LNCaP clone FGC (cell line): Measurements from ENCODE around the gene UNC13D.

Experiments
- DNase-seq: peaks from one replicate; pipeline ENCODE4 v3.0.0-alpha.2; 2011; ENCODE audit warnings: low read depth
- H3K4me3 ChIP-seq: 2 replicates; pipeline ENCODE4 v1.5.1; 2011; ENCODE audit warnings: mild to moderate bottlenecking, low read depth, low read length, control low read depth
- CTCF ChIP-seq: IDR thresholded peaks from 2 replicates; pipeline ENCODE4 v1.5.1; 2012; ENCODE audit warnings: mild to moderate bottlenecking; ENCODE audit not compliant: control insufficient read depth, insufficient read depth; ENCODE audit errors: extremely low read depth

The UNC13D gene

GRCh38 chr17:75834279-75834920 is 9.8 kb downstream of the UNC13D start:
- no peak for DNase-seq
- no peak for TF ChIP-seq CTCF
- no peak overlapping the region for H3K4me3 ChIP-seq

- DNase-seq = no peak
- H3K4me3 ChIP-seq = no peak overlapping the region
- no peak for TF ChIP-seq CTCF
Observed at GRCh38 chr17:75832652-75833400, 11.4 kb downstream of the UNC13D start.

DNA sequence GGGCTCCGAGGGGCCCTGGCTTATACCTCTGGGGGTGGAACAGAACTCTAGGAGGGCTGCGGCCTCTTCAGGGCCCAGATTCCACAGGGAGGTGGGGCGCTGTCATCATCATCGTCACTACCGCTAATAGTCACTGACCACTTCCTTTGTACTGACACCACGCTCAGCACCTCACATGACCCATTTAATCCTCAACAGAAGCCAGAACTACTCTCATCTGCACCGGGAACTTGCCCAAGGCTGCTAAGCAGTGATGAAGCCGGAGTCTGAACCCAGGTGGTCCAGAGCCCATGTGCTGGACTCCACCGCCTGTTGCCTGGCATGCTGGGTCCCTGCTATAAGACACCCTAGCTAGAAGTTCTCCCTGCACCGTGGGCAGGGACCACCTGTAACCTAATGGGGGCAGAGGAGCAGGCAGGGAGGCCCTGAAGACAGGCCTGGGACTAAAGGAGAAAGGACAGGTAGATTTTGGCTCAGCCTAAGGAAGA is 12.0 kb downstream of the UNC13D start:
- no peak for DNase-seq
- no peak for TF ChIP-seq CTCF
- H3K4me3 ChIP-seq = no peak overlapping the region

GRCh38 chr17:75831032-75831571 is 13.1 kb downstream of the UNC13D start:
- TF ChIP-seq CTCF = no peak
- no peak for DNase-seq
- H3K4me3 ChIP-seq = no peak overlapping the region

- H3K4me3 ChIP-seq = no peak overlapping the region
- no peak for DNase-seq
- TF ChIP-seq CTCF = peak; percentile 43
Observed at GRCh38 chr17:75830164-75831031, 13.8 kb downstream of the UNC13D start.

DNA sequence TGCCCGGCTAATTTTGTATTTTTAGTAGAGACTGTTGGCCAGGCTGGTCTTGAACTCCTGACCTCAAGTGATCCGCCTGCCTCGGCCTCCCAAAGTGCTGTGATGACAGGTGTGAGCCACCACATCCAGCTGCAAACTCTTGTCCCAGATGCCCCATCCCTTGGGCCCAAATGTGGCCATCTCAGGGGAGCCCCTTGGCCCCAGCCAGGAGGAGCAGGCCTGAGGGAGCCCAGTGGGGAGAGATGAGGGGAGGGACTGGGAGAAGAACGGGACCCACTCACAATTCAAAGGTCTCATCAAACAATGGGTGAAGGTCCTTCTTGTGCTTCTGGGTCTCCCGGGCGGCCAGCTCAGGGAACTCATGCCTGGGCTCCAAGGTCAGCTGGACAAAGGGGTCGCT is 14.5 kb downstream of the UNC13D start:
- H3K4me3 ChIP-seq = no peak overlapping the region
- no peak for TF ChIP-seq CTCF
- DNase-seq = no peak
